Calu3 (cell line): Measurements from ENCODE around the gene GDI1. TPM values are rescaled to one million over a fixed set of nuclear protein-coding genes. Genes with fewer than 3 reads are reported as not detected.

ENCODE experiments used
- BruUV-seq: library from RNA; stranded (reverse); fragments of 400-500 nt; replicated peaks from 2 replicates; lab custom pipeline; 2021; lab: Mats Ljungman, UMichigan
- CTCF ChIA-PET: fragments of 300-600 bp; sonication (Branson Sonifier 250); formaldehyde crosslinking; loops from one replicate; lab custom pipeline; 2022; ENCODE audit warnings: antibody characterized with exemption; lab: Charles Lee
- DNase-seq: peaks from one replicate; pipeline ENCODE4 v3.0.0; 2022
- H3K27ac Mint-ChIP-seq: one replicate; pipeline ENCODE4 v1.8.0; 2022; ENCODE audit warnings: mixed read lengths; ENCODE audit not compliant: unreplicated experiment
- H3K27me3 Mint-ChIP-seq: one replicate; pipeline ENCODE4 v1.8.0; 2022; ENCODE audit warnings: mixed read lengths; ENCODE audit not compliant: unreplicated experiment
- H3K36me3 Mint-ChIP-seq: one replicate; pipeline ENCODE4 v1.8.0; 2022; ENCODE audit warnings: mild to moderate bottlenecking, moderate library complexity, mixed read lengths; ENCODE audit not compliant: insufficient read depth, unreplicated experiment
- H3K4me1 Mint-ChIP-seq: one replicate; pipeline ENCODE4 v1.8.0; 2022; ENCODE audit warnings: mild to moderate bottlenecking, low read depth, mixed read lengths; ENCODE audit not compliant: unreplicated experiment
- H3K4me3 Mint-ChIP-seq: one replicate; pipeline ENCODE4 v1.8.0; 2022; ENCODE audit warnings: mild to moderate bottlenecking, low read depth, moderate library complexity, mixed read lengths; ENCODE audit not compliant: unreplicated experiment
- H3K9me3 Mint-ChIP-seq: one replicate; pipeline ENCODE4 v1.8.0; 2022; ENCODE audit warnings: low read depth, mixed read lengths; ENCODE audit not compliant: unreplicated experiment
- intact Hi-C: fragments of 100-400 bp; cut with micrococcal nuclease; formaldehyde crosslinking; loops from one replicate; pipeline ENCODE4 v1.10.0; 2022; ENCODE audit not compliant: unreplicated experiment
- total RNA-seq: library from RNA; stranded (reverse); gene quantifications from 2 replicates; pipeline ENCODE4 v1.2.3, GENCODE V29; 2022
- TF ChIP-seq, protein P1 (sequence below): fragments of 200-600 bp; IDR thresholded peaks from one replicate; pipeline ENCODE4 v1.8.0; 2022; ENCODE audit warnings: antibody characterized with exemption; ENCODE audit not compliant: unreplicated experiment

The GDI1 gene
- total RNA-seq, 1 experiment from 2014 or later, result 118 TPM

DNA sequence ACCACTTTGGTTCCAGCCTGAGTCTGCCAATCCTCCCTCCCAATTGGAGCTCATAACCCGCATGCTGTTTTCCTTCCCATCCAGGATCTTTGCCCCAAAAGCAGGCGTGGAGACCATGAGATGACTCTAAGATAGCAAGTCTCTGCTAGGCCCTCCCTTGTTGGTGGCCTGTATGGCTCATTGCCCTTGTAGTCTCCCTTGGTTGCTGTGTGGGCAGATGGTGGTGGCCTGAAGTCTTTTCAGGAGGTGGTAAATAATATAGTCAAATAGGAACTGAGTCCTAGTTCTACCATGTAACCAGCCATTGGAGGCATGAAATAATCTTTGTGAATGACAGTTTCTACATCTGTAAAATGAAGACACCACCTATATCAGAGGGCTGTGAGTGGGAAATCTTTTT, 7.2 kb upstream of the GDI1 start:
- peak overlapping the region; percentile 79 for H3K4me3 Mint-ChIP-seq
- intact Hi-C loops, result no loop called here
- DNase-seq, result no peak
- H3K27me3 Mint-ChIP-seq, result no peaks in the 10 kb centered on the region
- CTCF ChIA-PET, result no interaction called here
- BruUV-seq, result TSS peak; percentile 72
- no peaks in the 10 kb centered on the region for H3K9me3 Mint-ChIP-seq
- no peak overlapping the region for H3K27ac Mint-ChIP-seq
- peaks cover 24% of the 10 kb centered on the region for H3K4me1 Mint-ChIP-seq
- TF ChIP-seq, protein P1, sequence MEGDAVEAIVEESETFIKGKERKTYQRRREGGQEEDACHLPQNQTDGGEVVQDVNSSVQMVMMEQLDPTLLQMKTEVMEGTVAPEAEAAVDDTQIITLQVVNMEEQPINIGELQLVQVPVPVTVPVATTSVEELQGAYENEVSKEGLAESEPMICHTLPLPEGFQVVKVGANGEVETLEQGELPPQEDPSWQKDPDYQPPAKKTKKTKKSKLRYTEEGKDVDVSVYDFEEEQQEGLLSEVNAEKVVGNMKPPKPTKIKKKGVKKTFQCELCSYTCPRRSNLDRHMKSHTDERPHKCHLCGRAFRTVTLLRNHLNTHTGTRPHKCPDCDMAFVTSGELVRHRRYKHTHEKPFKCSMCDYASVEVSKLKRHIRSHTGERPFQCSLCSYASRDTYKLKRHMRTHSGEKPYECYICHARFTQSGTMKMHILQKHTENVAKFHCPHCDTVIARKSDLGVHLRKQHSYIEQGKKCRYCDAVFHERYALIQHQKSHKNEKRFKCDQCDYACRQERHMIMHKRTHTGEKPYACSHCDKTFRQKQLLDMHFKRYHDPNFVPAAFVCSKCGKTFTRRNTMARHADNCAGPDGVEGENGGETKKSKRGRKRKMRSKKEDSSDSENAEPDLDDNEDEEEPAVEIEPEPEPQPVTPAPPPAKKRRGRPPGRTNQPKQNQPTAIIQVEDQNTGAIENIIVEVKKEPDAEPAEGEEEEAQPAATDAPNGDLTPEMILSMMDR, result no peak
- peaks cover 38% of the 10 kb centered on the region for H3K36me3 Mint-ChIP-seq

DNA sequence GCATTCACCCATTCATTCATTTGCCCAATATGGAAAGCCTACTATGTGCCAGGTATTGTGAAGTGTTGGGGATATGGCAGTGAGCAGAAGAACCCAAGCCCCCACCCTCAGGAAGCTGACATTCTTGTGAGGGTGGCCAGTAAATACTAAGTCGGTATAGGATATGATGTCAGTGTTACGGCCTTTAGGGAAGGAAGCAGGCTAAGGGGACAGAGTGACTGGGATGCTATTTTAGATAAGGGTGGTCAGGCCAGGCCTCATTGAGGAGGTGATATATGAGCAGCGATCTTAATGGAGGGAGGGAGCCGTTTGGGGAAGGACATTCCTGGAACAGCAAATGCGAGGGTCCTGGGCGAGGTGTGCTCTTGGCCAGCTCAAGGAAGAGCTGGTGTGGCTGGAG, 6.5 kb upstream of the GDI1 start:
- intact Hi-C loops, result no loop called here

DNA sequence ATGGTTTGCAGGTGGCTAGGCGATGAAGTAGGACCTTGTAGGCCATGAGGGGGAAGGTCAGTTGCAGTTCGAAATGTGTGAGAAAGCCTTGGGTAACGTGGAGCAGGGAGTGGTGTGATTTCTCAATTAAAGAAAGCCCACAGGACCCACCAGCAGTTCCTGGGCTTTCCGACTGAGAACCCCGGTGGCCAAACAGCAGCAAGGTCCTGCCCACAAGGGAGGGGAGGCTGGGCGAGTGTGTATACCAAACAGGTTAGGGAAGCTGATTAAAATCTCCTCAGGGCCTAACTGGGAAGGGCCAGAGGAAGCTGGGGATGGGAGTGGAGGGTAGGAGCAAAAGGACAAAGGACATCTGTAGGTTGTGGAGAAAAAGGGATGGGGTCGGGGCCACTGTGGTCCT, 6.0 kb upstream of the GDI1 start:
- Mint-ChIP-seq H3K27ac (no peak overlapping the region), H3K4me3 (no peak overlapping the region), H3K4me1 (peaks cover 24% of the 10 kb centered on the region), H3K27me3 (no peaks in the 10 kb centered on the region), H3K9me3 (no peaks in the 10 kb centered on the region), H3K36me3 (peaks cover 46% of the 10 kb centered on the region)
- CTCF ChIA-PET, result no interaction called here
- DNase-seq, result no peak
- TF ChIP-seq, protein P1, result no peak
- BruUV-seq, result no TSS peak
- intact Hi-C loops, result no loop called here

More for the DNA sequence above, 6.5 kb upstream of the GDI1 start:
- Mint-ChIP-seq H3K4me3 (no peak overlapping the region), H3K9me3 (no peaks in the 10 kb centered on the region), H3K27me3 (no peaks in the 10 kb centered on the region), H3K36me3 (peaks cover 45% of the 10 kb centered on the region), H3K27ac (no peak overlapping the region), H3K4me1 (peaks cover 24% of the 10 kb centered on the region)
- no TSS peak for BruUV-seq
- CTCF ChIA-PET, result no interaction called here
- DNase-seq, result no peak
- TF ChIP-seq, protein P1, result no peak

DNA sequence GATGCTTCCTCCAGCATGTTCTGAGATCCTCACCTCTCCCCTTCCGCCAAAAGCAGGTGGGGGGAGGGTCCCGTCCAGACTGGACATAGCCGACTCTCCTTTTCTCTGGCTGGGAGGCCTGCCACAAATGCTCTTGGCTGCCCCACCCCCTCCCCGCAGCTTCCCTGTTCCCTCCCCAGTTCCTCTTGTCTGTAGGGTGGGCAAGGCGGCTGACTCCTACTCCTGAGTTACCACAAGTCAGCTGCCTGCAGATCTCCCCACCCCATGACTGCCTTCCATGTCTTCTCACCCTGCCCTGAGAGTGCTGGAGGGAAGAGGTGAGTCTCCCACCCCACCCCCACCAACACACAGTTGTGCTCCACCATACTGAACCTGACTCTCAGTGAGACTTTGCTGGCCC, 5.6 kb upstream of the GDI1 start:
- Mint-ChIP-seq H3K9me3 (no peaks in the 10 kb centered on the region), H3K36me3 (peaks cover 50% of the 10 kb centered on the region), H3K4me1 (peaks cover 24% of the 10 kb centered on the region), H3K27me3 (no peaks in the 10 kb centered on the region), H3K4me3 (no peak overlapping the region), H3K27ac (no peak overlapping the region)
- intact Hi-C loops, result no loop called here
- BruUV-seq, result no TSS peak
- CTCF ChIA-PET, result no interaction called here
- TF ChIP-seq, protein P1, result no peak
- DNase-seq, result no peak
